ENCODE results near the gene B3GALT6. TPM values are rescaled to one million over a fixed set of nuclear protein-coding genes. Genes with fewer than 3 reads are reported as not detected.

Gene B3GALT6
- total RNA-seq, 1 experiment from 2014 or later: 27.1 TPM

GRCh38 chr1:1206376-1206965 lies 25.6 kb upstream of the B3GALT6 start, which contains the start of gene TNFRSF18:
Gene TNFRSF18 (minus strand): TSS chr1:1206592. CDS start chr1:1206571, 21 bp downstream.
- H3K4me1 ChIP-seq (ENCODE audit: insufficient read depth, low read length): no peaks in the 10 kb centered on the region
- Mint-ChIP-seq H3K27ac (no peak within 1 kb of the TSS), H3K4me3 (peak within 1 kb of the TSS; percentile 30 to 35; a peak in 3 of 5 replicates), H3K27me3 (ENCODE audit: low read depth) (peaks cover 20% of the 10 kb centered on the region), H3K4me1 (peaks cover 2 to 6% of the 10 kb centered on the region in 2 experiments; a peak in 2 of 4 replicates), H3K9me3 (no peaks in the 10 kb centered on the region), H3K36me3 (ENCODE audit: insufficient read depth in 1 of 3, low read depth in 3 of 3) (no peaks in the 10 kb centered on the region)
- no peak within 1 kb of the TSS; the same call in 1 of the 2 replicates for H3K14ac ChIP-seq (ENCODE audit: insufficient read depth, low read length)
- H3K4ac ChIP-seq (ENCODE audit: low read depth, low read length): no peak within 1 kb of the TSS
- peak within 1 kb of the TSS; percentile 76 for H3K4me2 ChIP-seq (ENCODE audit: insufficient read depth, insufficient read length, low read length)
- no peak within 1 kb of the TSS for H4K91ac ChIP-seq (ENCODE audit: insufficient read length, low read depth, low read length)
- H3K79me1 ChIP-seq (ENCODE audit: insufficient read depth, low read depth, low read length, poor library complexity, severe bottlenecking): no peaks in the 10 kb centered on the region
- no peak within 1 kb of the TSS for H2BK5ac ChIP-seq (ENCODE audit: insufficient read length, low read length)
- no peak within 1 kb of the TSS for H2BK120ac ChIP-seq (ENCODE audit: low read depth, low read length, poor library complexity, severe bottlenecking)
- no peaks in the 10 kb centered on the region for H3K79me2 ChIP-seq (ENCODE audit: insufficient read depth, low read length)
- no peaks in the 10 kb centered on the region for H3K9me3 ChIP-seq (ENCODE audit: control insufficient read depth, low read depth, low read length)
- H3K56ac ChIP-seq (ENCODE audit: insufficient read length, low read depth, low read length): no peak within 1 kb of the TSS
- H4K8ac ChIP-seq (replicated peaks; ENCODE audit: insufficient read length, low read depth, low read length): no peak within 1 kb of the TSS
- H3K27me3 ChIP-seq (ENCODE audit: insufficient read depth, low read length): no peaks in the 10 kb centered on the region; the same call in 1 of the 2 replicates
- H4K20me1 ChIP-seq (ENCODE audit: control insufficient read depth, insufficient read depth, insufficient read length): no peaks in the 10 kb centered on the region
- peaks cover 3% of the 10 kb centered on the region for H3K23me2 ChIP-seq (ENCODE audit: insufficient read length, low read depth, low read length, poor library complexity, severe bottlenecking)
- H4K5ac ChIP-seq (ENCODE audit: insufficient read length, low read depth, low read length): no peak within 1 kb of the TSS
- H2BK12ac ChIP-seq (ENCODE audit: insufficient read length, low read depth, low read length): no peak within 1 kb of the TSS
- DNase-seq: peak; percentile 76
- no peak within 1 kb of the TSS for H2AK5ac ChIP-seq (ENCODE audit: insufficient read length, low read length)
- no peak within 1 kb of the TSS for H3T11ph ChIP-seq (ENCODE audit: low read length)
- no peak within 1 kb of the TSS for H3K9ac ChIP-seq (ENCODE audit: extremely low read depth, insufficient read length, low read length)
- WGBS (ENCODE audit: extremely low coverage, insufficient read length, low lambda C conversion rate): no CpG with 5 or more reads among the region's 49 CpGs
- H3K23ac ChIP-seq (ENCODE audit: insufficient read length, low read depth, low read length): no peak within 1 kb of the TSS
- no peak within 1 kb of the TSS for H3K27ac ChIP-seq (ENCODE audit: insufficient read length, low read depth, low read length)
- no peak within 1 kb of the TSS for H2AFZ ChIP-seq (ENCODE audit: low read length)
- TF ChIP-seq CTCF (conservative IDR thresholded peaks at IDR 0.05): no peak
- no peak within 1 kb of the TSS for H3K18ac ChIP-seq (ENCODE audit: insufficient read length, low read depth, low read length)
- H2BK20ac ChIP-seq (ENCODE audit: low read depth, low read length, poor library complexity, severe bottlenecking): no peak within 1 kb of the TSS
- H2BK15ac ChIP-seq (ENCODE audit: low read depth, low read length): no peak within 1 kb of the TSS

Measured in H9 (cell line).